ENCODE data around the gene AFF3.
A peak's percentile ranks its signal among the peaks of the same experiment; 100 is the strongest.
"Not testable (repeated sequence)": the region's sequence is repeated elsewhere in the genome, so short reads cannot be mapped to it uniquely, and the experiment has no call there.

The AFF3 gene

DNA sequence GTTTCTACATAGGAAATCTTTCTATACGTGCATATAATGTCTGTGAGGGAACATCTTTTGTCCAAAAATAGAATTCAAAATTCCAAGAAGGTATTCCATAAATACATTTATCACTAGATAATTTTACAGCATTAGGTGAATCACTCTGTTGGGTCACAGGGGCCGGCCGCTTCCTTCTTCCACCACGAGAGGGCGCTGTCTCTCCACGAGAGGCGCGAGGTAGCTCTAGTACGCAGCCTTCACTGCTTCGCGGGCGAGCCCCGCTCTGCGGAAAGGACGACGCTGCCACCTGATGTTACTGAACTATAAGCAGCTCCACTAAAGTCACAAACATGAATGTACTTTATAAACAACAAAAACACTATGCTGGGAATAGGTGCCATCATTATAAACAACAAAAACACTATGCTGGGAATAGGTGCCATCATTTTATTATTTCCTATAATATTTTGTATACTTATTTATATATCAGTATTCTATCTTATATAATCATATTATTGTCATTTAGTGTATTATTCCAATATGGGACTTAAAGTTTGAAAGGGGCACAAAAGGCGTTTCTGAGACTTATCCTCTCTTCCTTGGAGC, 583.2 kb downstream of the AFF3 start:
- peak; percentile 61 to 66 for DNase-seq (ENCODE audit: low read depth in 2 of 2)

DNA sequence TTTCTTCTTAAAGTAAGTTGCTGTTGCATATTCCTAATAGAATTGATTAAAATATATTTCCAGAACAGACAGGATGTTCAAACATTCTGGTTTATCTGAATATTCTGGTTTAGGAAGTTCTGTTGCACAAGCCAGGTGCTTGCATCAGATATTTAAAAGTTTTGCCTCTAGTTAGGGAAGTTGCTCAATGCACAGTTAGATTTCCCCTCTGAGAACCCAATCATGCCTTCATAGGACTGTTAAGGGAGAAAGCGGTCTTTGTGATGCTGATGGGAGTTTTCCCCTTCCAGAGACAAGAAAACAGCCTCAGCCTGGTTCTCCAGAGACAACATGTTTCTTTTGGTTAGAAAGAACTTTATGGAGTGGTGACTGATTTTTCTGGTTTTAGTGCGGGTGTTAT, 587.0 kb downstream of the AFF3 start:
- no peak for DNase-seq (ENCODE audit: low read depth in 2 of 2)

DNA sequence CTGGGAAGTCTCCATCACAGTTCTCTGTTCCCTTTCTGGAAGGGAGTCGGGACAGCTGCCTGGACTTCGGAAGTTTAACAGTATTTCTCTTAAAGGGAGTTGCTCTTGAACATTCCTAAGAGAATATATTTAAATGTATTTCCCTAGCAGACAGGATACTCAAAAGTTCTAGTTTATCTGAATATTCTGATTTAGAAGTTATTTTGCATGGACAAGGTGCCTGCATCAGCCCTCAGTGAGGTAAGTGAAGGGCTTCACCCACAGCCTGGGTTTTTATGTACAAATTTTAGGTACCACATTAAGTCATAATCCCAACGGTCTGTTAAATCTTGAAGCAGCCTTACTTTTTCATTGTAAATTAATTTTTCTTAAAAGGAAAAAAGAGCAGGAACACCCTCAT, 587.5 kb downstream of the AFF3 start:
- no peak for DNase-seq (ENCODE audit: low read depth in 2 of 2)

DNA sequence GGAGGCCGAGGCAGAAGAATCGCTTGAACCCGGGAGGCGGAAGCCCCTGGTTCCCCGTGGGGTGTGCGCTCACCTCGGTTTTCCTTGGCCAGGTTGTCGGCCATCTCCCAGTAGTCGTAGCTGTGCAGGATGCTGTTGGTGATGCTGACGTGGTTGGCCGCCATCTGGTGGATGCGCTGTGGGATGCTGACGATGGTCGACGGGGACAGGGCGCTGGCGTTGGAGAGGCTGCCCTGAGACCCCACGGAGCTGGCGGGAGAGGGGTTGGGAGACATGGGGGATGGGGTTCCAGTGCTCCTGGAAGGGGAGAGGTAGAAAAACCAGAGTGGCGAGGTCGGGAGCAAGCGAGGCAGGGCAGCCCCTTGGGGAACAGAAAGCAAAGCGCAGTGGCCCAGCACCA, 588.2 kb downstream of the AFF3 start:
- DNase-seq (ENCODE audit: low read depth in 2 of 2) = no peak

DNA sequence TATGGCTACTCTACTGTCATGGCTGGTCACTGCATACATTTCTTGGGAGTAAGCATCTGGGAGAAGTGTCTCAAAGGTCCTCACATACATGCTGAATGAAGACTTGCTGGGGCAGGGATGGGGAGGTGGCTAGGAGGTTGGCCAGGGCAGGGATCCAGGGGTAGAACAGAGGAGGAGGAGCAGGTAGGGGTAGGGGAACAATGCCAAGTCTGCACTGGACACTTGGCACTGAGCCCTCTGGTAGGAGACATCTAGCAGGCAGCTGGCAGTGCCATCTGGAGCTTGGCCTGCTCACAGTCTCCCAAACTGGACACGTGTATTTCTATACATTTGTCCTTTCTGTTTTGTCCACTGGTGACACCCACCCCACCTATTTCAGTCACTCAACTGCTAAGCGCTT, 589.9 kb downstream of the AFF3 start:
- no peak for DNase-seq (ENCODE audit: low read depth in 2 of 2)

DNA sequence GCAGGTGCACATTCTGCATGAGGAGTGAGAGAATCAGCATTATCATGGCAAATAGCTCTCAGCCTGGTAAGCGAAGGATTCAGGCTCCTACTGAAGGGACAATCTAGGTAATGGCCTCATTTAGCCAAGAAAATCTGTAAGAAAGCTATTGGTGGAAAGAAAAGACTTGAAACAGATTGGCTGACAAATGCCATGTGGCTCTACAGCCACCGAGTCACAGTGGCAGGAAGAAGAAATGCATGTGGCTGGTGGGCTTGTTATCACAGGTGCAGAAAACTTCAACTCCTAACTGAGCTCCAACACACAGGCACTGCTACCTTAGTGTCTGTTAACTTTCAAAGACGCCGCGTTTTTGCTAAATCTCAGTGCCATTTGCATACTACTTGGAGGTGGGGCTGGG, 592.0 kb downstream of the AFF3 start:
- DNase-seq (ENCODE audit: low read depth in 2 of 2) = no peak

DNA sequence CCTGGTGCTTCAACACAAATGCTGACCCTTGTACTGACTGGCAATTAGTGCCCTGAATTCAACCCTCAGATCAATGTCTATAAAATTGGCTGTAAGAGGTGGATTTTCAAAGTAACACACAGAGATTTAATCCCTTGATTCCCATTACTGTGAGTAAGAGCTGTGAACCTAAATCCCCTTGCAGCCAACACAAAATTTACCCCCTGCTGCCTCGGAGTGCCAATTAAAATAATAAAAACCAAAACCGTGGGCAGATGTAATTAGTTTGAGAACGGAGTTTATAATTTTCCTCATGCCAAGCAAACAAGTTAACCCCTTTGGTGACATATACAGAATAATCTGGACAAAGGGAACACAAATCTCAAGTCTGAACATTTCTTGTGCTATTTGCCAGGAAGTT, 596.8 kb downstream of the AFF3 start:
- no peak for DNase-seq (ENCODE audit: low read depth in 2 of 2)

DNA sequence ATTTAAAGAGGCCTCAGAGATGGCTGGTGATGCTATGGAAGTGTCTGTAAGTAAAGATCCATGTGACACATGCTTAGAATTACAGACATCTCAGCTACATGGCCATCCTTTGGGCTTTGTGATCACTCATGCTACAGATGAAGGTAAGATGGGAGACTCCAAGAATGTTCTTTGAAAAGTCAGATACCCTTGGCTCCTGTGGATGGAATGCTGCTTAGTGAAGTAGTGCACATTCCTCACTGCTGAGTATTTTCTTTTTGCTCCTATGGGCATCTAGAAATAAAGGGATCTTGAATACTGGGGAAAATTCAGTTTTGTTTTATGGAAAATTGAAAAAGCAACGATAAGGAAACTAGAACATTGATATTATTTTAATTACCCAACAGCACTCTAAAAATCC, 597.3 kb downstream of the AFF3 start:
- DNase-seq (ENCODE audit: low read depth in 2 of 2) = no peak

DNA sequence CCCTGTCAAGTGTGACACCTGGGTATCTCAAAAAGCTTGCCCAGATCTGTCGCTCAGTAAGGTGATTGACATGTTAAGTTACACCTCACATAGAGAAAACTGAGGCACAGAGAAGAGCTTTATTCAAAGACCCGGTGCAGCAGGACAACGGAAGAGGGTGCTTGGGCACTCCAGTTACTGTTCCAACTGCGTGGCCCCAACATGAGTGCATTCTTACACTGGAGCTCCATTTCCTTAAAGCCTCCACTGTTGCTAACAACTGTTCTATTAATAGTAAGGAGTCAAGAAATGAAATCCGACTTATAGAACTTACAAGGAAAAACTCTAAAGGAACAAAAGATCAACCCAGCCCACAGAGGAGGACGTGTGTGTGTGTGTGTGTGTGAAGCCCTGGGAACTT, 597.8 kb downstream of the AFF3 start:
- no peak for DNase-seq (ENCODE audit: low read depth in 2 of 2)

DNA sequence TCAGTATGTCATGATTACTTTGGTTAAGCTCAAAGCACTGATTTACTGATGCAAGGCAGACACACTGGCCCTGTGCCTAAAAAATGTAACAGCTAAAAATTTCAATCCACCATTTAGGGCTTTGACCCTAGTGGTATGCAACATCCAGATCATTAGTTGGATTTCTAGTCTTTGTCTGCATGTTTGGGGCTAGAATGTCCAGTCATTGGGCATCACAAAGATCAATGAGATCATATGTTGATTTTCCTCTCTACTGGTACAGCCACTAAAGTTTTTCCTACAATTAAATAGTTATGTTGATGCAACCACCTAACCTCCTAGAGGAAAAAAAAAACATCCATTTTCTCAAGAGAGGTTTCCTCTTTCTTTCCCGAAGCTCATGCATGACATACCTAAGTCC, 599.1 kb downstream of the AFF3 start:
- no peak for DNase-seq (ENCODE audit: low read depth in 2 of 2)

DNA sequence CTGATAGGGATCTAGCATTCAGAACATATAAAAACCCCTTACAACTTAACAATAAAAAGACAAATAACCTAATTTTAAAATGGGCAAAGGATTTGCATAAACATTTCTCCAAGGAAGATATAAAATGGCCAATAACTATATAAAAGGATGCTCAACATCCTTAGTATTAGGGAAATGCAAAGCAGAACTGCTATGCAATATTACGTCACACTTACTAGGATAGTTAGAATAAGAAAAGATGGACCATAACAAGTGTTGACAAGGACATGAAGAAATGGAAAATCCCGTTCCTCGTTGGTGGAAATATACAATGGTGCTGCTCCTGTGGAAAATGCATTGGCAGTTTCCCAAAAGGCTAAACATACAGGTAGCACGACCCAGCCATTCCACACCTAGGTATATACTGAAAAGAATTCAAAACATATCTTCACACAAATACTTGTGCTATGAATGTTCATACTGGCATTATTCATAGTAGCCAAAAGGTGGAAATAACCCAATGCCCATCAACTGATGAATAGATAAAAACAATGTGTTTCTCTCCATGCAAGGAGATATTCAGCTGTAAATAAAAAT, 604.4 kb downstream of the AFF3 start:
- DNase-seq (ENCODE audit: low read depth in 2 of 2) = no peak

DNA sequence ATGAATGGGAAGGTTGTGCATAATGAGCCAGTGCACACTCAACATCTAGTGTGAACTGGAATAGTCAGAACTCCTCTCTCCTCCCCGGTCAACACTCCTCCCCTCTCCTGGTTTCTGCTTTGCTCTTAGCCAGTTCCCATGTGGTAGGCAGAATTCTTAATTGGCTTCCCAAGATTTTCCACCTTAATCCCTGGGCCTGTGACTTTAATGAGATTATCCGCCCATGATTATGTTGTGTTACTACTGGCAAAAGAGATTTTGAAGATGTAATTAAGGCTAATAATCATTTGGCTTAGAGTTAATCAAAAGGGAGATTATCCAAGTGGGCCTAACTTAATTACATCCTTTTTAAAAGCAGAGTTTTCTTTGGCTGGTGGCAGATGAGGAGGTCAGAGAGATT, 618.3 kb downstream of the AFF3 start:
- DNase-seq (ENCODE audit: low read depth in 2 of 2) = no peak

DNA sequence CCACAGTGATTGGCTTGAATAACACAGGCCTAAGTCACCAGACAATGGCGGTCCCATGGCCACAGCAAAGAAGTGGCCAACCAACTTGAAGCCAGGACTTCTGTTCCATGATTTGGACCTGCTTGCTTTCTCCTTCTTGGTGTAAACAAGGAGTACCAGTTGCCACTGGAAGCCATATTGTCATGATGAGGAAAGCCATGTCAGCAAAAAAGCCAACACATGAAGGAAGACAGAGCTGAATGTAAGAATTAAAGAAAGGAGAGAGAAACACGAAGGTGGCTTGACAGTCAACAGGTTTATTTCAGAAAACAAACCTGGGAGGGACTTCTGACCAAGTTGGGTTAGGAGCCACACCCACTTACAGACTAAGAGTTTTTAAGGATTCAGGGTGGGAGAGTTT, 620.2 kb downstream of the AFF3 start:
- no peak for DNase-seq (ENCODE audit: low read depth in 2 of 2)

DNA sequence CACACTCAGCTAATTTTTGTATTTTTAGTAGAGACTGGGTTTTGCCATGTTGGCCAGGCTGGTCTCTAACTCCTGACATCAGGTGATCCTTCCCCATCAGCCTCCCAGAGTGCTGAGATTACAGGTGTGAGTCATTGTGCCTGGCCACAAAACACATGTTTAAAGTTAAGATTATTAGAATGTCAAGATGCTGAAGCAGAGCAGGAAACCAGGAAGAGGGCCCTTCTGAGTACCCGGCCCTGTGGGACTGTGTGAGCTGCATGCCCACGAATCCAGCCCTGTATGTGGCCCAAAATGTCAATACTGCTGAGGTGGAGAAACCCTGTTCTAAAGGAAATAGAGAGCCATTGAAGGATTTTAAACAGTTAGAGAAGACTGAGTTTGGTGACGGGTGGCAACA, 621.6 kb downstream of the AFF3 start:
- DNase-seq (ENCODE audit: low read depth in 2 of 2) = no peak

DNA sequence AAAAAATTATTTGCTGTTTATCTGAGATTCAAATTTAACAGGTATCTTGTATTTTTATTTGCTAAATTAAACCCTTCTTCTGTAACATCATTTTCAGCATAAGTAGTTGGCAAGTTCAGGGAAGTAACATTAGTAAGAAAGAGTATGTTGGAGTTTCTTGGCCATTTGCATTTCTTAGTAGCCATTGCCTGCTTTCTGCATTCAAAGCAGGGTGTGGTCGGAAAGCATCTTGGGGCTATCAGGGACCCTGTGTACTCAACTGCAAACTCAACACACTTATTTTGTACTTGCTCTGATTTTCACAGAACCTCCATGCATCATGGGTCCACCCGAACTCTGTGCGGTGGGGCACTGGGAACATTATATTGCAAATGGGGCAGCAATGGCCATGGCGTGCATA, 622.2 kb downstream of the AFF3 start:
- no peak for DNase-seq (ENCODE audit: low read depth in 2 of 2)

DNA sequence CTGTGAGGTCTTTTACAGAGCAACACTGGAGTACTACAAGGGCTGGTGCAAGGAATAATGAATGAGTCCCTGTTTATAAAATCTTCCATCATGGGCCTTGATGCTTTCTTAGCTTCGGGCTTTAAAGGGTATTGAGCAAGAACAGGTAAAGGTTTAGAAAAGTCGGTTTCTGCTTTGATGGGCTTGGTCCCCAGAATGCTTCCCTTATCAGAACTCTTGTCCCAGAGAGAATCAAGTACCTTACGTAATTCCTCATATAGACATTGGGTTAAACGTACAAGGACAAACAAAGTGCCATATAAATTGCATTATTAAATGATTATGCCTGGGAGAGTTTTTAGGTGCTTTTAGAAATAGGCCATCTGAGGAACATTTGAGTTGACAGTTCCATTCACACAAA, 628.0 kb downstream of the AFF3 start:
- no peak for DNase-seq (ENCODE audit: low read depth in 2 of 2)

DNA sequence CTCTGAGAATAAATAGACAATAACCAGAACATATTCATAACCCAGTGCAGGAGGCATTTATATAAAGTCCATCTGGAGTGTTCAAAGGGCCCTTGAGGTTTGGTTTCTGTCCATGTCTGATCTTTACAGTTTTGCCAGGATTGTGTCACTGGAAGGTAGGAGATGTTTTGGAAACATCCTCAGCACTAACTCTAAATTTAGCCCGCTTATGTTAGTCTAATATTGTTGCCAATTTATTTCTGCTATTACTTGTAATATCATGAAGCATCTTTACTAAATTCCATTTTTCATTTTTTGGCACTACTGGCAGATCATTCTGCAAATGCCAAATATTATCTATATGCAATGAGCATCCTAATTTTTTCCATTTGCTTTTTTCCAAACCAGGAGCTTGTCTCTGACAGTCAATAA, 630.2 kb downstream of the AFF3 start:
- no peak for DNase-seq (ENCODE audit: low read depth in 2 of 2)

DNA sequence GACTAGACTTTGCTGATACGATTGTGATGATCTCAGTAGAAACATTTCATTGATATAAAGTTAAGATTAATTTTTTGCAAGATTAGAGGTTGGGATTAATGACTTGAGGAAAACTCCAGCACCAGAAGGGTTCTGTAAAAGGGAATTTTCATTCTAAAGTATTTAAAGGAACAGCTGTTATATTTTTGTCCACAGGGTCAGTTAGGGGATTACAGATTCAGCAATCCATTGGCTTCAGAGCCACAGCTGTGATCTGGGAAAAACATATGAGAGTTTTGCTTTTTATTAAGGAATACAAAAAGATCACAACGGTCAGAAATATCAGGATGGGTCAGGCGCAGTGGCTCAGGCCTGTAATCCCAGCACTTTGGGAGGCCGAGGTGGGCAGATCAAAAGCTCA, 633.0 kb downstream of the AFF3 start:
- DNase-seq (ENCODE audit: low read depth in 2 of 2) = no peak

DNA sequence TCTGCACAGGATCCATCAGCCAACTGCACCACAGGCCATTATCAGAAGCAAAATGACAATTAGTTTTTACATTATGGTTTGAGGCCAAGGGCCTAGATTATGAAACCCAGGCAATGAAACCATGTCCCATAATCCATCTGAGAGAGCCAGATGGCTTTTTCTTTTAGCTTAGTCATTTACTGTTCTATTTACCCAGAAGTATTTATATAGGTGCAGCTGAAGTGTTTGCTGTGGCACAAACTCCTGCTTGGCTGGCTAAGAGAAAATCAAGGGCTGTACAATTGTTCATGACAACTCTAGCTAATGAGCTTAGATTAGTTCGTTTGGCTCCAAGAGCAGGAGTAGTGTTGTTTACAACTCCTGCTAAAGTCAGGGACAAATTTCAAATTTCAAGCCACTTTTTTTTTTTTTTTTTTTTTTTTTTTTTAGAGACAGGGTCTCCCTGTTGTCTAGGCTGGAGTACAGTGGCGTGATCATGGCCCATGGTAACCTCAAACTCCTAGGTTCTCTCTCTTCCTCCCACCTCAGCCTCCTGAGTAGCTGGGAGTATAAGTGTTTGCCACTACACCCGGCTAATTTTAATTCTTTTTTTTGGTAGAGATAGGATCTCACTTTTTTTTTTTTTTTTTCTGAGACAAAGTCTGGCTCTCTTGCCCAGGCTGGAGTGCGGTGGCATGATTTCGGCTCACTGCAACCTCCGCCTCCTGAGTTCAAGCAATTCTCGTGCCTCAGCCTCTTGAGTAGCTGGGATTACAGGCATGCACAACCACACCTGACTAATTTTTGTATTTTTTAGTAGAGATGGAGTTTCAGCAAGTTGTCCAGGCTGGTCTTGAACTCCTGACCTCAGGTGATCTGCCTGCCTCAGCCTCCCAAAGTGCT, 634.2 kb downstream of the AFF3 start:
- no peak for DNase-seq (ENCODE audit: low read depth in 2 of 2)

DNA sequence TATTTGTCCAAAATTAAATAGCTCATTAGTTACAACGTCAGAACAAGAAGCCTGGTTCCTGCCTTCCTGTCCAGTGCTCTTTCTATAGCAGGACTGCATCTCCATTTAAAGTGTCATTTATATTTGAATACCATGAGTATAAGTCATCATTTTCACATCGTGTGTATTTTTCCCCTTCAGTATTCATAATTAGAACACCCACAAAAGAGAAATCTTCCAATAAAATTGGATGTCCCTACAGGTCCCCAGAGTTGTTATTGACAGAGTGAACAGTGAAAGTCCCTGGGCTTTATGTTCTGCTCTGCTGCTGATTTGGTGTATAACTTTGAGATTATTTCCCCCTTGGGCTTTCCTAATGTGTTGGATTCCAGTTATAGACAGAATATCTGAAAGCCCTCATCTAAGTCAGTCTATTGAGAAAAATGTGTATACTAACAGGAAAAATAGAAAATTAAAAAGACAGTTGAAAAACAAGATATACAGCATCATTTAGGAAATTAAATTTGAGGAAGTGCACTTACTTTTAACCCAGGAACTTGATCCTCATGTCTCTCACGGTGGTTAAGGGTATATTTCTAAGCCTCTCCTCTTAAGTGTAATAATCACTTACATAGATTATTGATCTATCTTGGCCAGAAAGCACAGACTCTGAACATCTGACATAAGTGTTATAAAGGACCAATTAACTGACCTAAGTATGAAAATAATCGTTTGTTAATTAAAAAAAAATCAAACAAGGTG, 637.4 kb downstream of the AFF3 start:
- DNase-seq (ENCODE audit: low read depth in 2 of 2) = no peak

DNA sequence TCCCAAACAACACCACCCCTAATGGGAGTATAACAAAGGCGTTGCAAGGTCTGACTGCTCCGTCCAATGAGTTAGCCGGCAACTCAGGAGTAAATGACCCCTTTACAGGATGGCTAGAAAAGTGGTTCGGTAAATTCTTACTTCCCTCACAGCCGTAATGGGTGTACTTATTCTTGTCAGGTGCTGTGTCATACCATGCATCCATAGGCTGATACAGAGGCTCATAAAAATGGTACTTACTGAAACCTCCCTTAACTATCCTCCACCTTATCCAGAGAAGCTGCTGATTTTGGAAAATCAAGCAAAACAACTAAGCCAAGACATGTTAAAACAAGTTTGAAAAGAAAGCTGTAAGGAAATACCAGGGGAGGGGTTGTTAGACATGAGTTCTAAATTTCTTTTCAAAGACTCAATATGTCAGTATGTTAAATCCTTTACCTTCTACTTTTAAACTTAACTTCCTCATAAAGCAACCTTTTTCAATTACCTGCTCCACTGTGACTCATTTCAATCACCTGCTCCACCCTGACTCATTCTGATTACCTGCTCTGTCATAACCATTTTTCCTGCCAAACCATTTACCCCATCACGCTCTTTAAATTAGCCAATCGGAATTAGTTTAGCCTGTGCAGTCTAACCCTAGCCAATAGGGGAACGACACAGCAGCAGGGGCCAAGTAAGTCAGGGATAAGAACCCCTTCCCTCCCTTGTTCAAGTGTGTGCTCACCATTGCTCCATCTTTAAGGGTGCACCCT, 638.6 kb downstream of the AFF3 start:
- DNase-seq (ENCODE audit: low read depth in 2 of 2) = not testable (repeated sequence)

DNA sequence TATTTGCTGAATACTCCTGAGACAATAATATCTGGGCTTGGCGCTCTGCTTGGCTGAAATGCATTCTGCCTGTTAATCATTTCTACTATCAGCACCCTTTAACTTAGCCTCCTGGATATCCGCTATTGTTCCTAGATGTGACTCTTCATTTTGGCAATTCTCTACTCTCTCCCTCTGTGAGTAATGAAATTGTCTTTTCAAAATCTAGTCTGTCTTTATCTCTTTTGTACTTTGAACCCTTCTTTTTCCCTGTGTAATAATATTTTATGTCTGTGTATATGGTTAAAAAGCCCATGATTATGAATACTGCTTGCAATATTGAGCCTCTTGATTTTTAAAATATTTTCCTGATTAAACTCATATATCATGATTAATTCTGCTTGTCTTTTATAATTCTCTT, 646.4 kb downstream of the AFF3 start:
- DNase-seq (ENCODE audit: low read depth in 2 of 2) = no peak

All from stimulated activated CD8-positive, alpha-beta memory T cell treated with anti-CD3 and anti-CD28 coated beads, Interleukin-15, amount 100 ng/mL, for 48 hours (primary cell).